Ovary (tissue), 9 donors: ENCODE results near the gene SOCS6. TPM values are rescaled to one million over a fixed set of nuclear protein-coding genes. Genes with fewer than 3 reads are reported as not detected.

Experiments used
- DNase-seq, 5 donors: peaks; one replicate each; pipeline ENCODE4 v3.0.0-alpha.2; 2019 to 2020
- H3K27ac ChIP-seq, 2 donors: fragments of 200-600 bp; one replicate each; pipeline versions ENCODE4 v1.5.1 to v1.8.0; 2019 to 2022
- H3K27me3 ChIP-seq: fragments of 200-600 bp; one replicate; pipeline ENCODE4 v1.8.0; 2022
- H3K36me3 ChIP-seq: fragments of 200-600 bp; sonication (generic); one replicate; pipeline ENCODE4 v1.5.1; 2019
- H3K4me1 ChIP-seq: one replicate; pipeline ENCODE4 v1.8.1; 2013; ENCODE audit warnings: mild to moderate bottlenecking, moderate library complexity; ENCODE audit not compliant: insufficient read depth
- H3K4me3 ChIP-seq: fragments of 200-600 bp; sonication (generic); one replicate; pipeline ENCODE4 v1.5.1; 2017
- H3K9me3 ChIP-seq, 2 donors: fragments of 200-600 bp in 1 of 2; sonication (generic) in 1 of 2; one replicate each; pipeline versions ENCODE4 v1.5.1 to v1.8.1; 2013 to 2019; ENCODE audit warnings: mild to moderate bottlenecking in 1 of 2, moderate library complexity in 1 of 2
- CTCF ChIP-seq, 3 donors: fragments of 450-650 bp in 2 of 3; fragments of 200-600 bp in 1 of 3; IDR thresholded peaks; one replicate each; pipeline versions ENCODE4 v1.5.1 to v1.8.0; 2016 to 2022; ENCODE audit warnings: antibody characterized with exemption in 3 of 3, mild to moderate bottlenecking in 1 of 3
- EP300 ChIP-seq: sonication (generic); formaldehyde crosslinking; IDR thresholded peaks from one replicate; pipeline ENCODE4 v1.6.1; 2017; ENCODE audit warnings: antibody characterized with exemption
- POLR2A ChIP-seq: fragments of 450-650 bp; IDR thresholded peaks from one replicate; pipeline ENCODE4 v1.6.1; 2017; ENCODE audit warnings: antibody characterized with exemption, mild to moderate bottlenecking, moderate library complexity
- WGBS, 3 donors: extraction: QIAGEN DNeasy Blood & Tissue Kit in 1 of 3; methylation state at CpG; one replicate each; pipeline versions ENCODE4 v1.1.5 to v1.1.7; 2013 to 2017; 5-methylcytosine and 5-hydroxymethylcytosine counted together
- intact Hi-C, 4 donors: fragments of 100-400 bp; cut with DNase I; formaldehyde crosslinking; loops; one replicate each; pipeline versions ENCODE4 v1.11.0 to v1.15.1; 2022 to 2023
- polyA plus RNA-seq, 2 donors: library from polyadenylated mRNA; stranded (reverse); fragments of 200-250 nt in 1 of 2; fragments of 350-450 nt in 1 of 2; fragmentation: Illumina TruSeq in 1 of 2; extraction: RNeasy Lipid Tissue Mini Kit (QIAGEN cat#74804) in 1 of 2; gene quantifications; one replicate each; pipeline ENCODE4 v1.2.3, GENCODE V29; 2013 to 2014
- total RNA-seq, 7 donors: library from RNA; depleted of rRNA in 2 of 7; stranded (reverse); fragments of >200 nt in 2 of 7; fragmentation: NEBNext Ultra II Directional in 3 of 7; extraction: Animal tissue kit (Norgen Biotek cat#: 25700) in 3 of 7; gene quantifications; one replicate each; pipeline versions ENCODE4 v1.1.0 to v1.2.4, GENCODE V29; 2016 to 2023
- donor health status: DM: no; HTN: no; CAD: no; lungs with moderate emphysema.
- donor health status: DM: no; HTN: no; CAD: no.
- donor health status: Bipolar disorder and iron deficiency.
- donor health status: DM: yes; HTN: yes; CAD: no.
- donor health status: DM: no; HTN: no; CAD: no.
- donor health status: DM: yes; HTN: yes; CAD: no.

SOCS6 gene
- total and polyA plus RNA-seq, 9 donors, result 8.1 to 23.8 (median 16.6) TPM

DNA sequence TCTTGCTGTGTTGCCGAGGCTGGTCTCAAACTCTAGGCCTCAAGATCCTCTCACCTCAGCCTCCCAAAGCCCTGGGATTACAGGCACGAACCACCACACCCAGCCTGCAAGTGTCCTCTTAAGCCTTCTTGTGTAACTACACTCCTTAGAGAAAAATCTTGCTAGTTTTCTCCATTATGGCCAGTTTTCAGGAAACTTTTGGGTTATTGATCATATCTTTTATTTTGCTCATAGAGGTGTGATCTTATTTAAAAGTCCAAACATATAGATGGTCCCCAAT is 2.4 kb downstream of the SOCS6 start:
- Histone ChIP-seq H3K9me3 (no peaks in the 10 kb centered on the region), H3K27ac (no peak overlapping the region)

GRCh38 chr18:70292628-70293027 is 3.8 kb downstream of the SOCS6 start:
- no peak overlapping the region for H3K4me3 ChIP-seq
- H3K4me1 ChIP-seq, result peaks cover 17% of the 10 kb centered on the region
- DNase-seq, result no peak
- intact Hi-C loops, result no loop called here
- H3K36me3 ChIP-seq, result no peaks in the 10 kb centered on the region
- H3K27ac ChIP-seq, result no peak overlapping the region
- no peak for TF ChIP-seq POLR2A
- TF ChIP-seq EP300, result no peak
- no peak for TF ChIP-seq CTCF (IDR thresholded peaks at IDR 0.05)
- no peaks in the 10 kb centered on the region for H3K27me3 ChIP-seq
- WGBS, 3 donors, result 80 to 96% (median 82%) methylated on average over 5 of the region's 5 CpGs
- H3K9me3 ChIP-seq, result no peaks in the 10 kb centered on the region

More for the DNA sequence above, 2.4 kb downstream of the SOCS6 start:
- Histone ChIP-seq H3K27me3 (no peaks in the 10 kb centered on the region), H3K36me3 (no peaks in the 10 kb centered on the region), H3K4me3 (no peak overlapping the region), H3K4me1 (peaks cover 15% of the 10 kb centered on the region)
- TF ChIP-seq CTCF (IDR thresholded peaks at IDR 0.05) (no peak), POLR2A (no peak), EP300 (no peak)
- DNase-seq, result no peak
- intact Hi-C loops, result no loop called here
- 86 to 93% (median 90%) methylated on average over 2 of the region's 2 CpGs for WGBS, 3 donors

GRCh38 chr18:70293166-70293565 is 4.3 kb downstream of the SOCS6 start:
- H3K27ac ChIP-seq, result no peak overlapping the region
- intact Hi-C loops, result no loop called here
- no peaks in the 10 kb centered on the region for H3K27me3 ChIP-seq
- H3K9me3 ChIP-seq, result no peaks in the 10 kb centered on the region
- 72 to 79% (median 72%) methylated on average over 3 of the region's 3 CpGs for WGBS, 3 donors
- TF ChIP-seq POLR2A (no peak), CTCF (IDR thresholded peaks at IDR 0.05) (no peak), EP300 (no peak)
- DNase-seq, result no peak
- peaks cover 17% of the 10 kb centered on the region for H3K4me1 ChIP-seq
- H3K36me3 ChIP-seq, result no peaks in the 10 kb centered on the region
- no peak overlapping the region for H3K4me3 ChIP-seq

DNA sequence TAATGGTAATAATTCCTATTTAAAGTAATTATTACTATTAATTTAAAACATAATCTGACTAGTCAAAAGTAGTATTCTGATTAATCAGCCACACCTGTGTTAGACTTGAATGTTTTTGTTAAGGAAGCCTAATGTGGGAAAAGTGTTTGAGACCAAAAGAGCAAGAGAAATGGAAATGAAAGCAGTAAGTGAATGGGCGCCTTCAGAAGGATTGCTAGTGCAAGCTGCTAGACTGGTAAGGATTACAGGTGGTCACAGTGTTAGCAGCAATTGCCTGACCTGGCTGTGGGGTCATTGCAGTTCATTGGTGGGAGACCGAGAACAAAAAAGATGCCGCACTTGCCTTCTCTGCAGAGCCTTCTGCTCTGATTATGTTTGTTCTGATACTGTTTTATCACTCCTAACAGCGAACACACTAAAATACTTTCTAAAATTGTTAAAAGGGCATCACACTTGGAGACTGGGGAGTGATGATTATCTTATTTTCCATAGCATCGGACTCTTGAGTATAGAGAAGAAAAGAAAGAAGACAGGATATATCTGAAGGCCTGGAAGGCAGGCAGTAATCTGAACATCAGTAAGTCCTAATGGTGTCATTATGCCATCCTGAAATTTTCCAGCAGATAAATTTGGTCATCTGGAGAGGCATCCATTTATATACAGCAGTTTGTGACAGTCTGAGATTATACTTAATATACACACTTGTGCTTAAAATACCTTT is 5.8 kb downstream of the SOCS6 start:
- Histone ChIP-seq H3K4me1 (peaks cover 19% of the 10 kb centered on the region), H3K27me3 (no peaks in the 10 kb centered on the region), H3K36me3 (no peaks in the 10 kb centered on the region), H3K27ac (no peak overlapping the region), H3K4me3 (no peak overlapping the region), H3K9me3 (no peaks in the 10 kb centered on the region)
- intact Hi-C loops, result no loop called here
- WGBS, 3 donors, result 80 to 97% (median 92%) methylated on average over 5 of the region's 5 CpGs
- TF ChIP-seq EP300, result no peak
- TF ChIP-seq POLR2A, result no peak
- TF ChIP-seq CTCF (IDR thresholded peaks at IDR 0.05), result no peak
- DNase-seq, result no peak
